Vein endothelial cell (primary cell): ENCODE measurements around the gene MYMX. TPM values are rescaled to one million over a fixed set of nuclear protein-coding genes. Genes with fewer than 3 reads are reported as not detected.

Experiments
- small RNA-seq: library from RNA; depleted of rRNA; stranded (forward); fragments of <200 nt; gene quantifications from one replicate; pipeline ENCODE3, GENCODE V24; 2012
- total RNA-seq: library from RNA; depleted of rRNA; stranded (reverse); fragments of >200 nt; gene quantifications from 2 replicates; pipeline ENCODE4 v1.2.3, GENCODE V29; 2012

The MYMX gene
- total RNA-seq, result 0.96 and 0.98 TPM in 2 replicates

DNA sequence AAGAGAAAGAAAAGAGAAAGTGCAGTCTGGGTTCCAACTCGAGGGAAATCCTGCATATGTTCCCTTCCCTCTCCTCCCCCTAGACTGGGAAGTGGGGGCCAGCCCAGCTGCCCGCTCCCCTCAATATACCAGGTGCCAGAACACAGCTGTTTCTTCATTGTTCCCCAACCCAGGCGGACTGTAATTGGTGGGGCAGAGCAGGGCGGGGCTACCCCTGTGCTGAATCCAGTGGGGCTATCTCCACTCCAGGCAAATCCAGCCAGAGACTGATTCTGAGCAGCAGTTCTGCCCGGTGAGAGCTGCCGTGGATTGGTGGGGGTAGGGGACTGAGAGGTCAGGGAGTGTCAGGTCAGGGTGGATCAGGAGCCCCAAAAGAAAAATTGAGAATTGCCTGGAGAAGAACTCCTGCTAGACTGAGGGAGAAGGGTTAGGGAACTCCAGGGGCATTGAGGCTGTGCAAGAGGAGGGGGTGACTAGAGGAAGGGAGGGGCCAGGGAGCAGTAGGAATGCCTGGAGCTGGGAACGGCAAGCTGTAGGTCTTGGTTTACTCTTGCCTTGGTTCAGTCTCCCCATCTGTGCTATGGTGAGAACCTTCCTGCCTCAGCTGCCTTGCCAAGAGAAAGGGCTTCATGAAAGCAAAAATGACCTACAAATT lies at the start of gene MYMX:
Gene MYMX (plus strand): TSS at position 250 of the 655 bp plus-strand sequence. CDS start 546 bp downstream, outside the sequence.

DNA sequence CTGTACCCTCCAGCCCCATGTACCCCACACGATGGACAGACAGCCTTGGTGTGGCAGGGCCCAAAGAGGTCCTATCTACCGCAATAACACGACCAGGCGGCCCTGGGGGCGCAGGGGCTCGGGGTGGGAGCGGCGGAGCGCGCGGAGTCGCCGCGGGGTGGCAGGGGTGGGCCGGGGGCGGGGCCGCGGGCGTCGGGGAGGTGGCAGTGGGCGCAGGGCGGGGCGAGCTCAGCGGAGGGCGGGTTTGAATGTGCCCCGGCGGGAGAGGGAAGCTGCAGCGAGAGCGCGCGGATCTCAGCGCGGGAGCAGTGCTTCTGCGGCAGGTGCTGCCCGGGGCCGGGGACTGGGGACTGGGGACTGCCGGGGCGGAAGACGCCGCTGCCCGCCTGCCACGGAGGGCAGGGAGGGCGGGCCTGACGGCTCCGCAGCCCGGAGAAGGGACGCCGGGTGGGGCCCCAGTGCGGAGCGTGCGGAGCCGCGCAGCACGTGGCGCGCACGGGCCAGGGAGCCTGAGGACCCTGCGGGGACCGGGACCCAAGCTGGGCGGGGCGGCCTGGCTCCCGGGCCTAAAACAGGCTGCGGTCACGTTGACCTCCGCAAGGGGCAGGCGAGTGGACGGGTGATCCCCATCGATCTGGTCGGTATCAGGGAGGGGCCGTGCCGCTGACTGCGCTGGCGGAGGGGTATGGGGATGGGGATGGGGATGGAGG lies 6.7 kb downstream of the MYMX start, which contains the start of gene SLC29A1:
Gene SLC29A1 (plus strand): TSS at position 277 of the 710 bp plus-strand sequence. CDS start 3,719 bp downstream, outside the sequence.

DNA sequence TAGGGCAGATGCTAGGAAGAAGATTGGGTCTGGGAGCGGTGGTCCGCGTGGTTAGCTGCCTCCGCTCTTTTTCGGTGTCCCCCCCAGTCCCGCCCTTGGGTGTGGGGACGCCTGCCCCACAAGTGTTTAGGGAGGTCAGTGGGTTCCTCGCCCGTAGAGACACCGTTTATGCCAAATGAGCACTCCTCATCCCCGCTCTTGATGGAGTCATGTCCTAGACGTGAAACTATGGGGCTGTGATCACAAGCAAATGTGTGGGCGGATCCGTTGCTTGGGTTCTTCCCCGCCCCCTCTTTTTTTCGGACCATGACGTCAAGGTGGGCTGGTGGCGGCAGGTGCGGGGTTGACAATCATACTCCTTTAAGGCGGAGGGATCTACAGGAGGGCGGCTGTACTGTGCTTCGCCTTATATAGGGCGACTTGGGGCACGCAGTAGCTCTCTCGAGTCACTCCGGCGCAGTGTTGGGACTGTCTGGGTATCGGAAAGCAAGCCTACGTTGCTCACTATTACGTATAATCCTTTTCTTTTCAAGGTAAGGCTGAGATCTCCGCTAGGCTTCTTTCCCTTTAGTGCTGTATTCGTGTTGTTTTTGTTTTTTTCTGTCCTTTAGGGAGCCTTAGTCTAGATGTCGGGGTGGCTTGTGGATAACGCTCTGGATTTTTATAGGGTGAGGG lies 30.1 kb downstream of the MYMX start, which contains the start of gene HSP90AB1:
Gene HSP90AB1 (plus strand): TSS at position 439 of the 675 bp plus-strand sequence. CDS start 1,529 bp downstream, outside the sequence.

DNA sequence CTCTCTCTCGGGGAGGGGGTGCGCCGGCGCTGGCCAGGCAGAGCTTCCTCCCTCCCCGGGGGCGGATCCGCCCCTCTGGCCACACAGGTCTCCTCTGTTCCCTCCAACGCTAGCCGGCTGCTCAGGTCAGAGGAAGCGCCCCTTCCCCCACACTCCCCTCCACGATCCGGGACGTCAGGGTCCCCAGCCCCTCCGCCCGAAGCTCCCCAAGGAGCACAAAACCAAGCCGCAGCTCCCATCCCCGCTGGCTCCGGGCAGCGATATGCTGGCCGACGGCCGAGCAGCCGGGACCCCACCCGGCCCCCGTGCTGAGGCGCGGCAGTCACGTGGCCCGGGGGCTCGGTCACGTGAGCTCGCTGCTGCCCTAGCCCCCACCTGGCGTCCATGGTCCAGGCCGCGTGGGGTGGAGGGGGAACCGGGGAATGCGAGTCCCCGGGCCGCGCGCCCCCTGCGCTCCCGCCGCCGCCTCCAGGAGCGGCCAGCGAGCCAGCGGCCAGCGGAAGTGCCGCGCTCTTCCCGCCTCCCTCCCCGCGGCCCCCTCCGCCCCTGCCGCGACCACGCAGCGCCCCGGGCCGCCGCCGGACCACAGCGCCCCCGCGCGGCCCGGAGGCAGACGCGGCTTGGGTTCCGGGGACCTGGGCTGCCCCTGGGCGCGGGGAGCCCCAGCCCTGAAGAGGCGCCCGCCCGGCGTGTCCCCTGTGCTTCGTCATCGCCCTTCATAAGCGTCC lies 40.5 kb downstream of the MYMX start, which contains the start of gene SLC35B2:
Gene SLC35B2 (minus strand): TSS at position 504 of the 728 bp plus-strand sequence. CDS start 118 bp downstream, at position 386.

DNA sequence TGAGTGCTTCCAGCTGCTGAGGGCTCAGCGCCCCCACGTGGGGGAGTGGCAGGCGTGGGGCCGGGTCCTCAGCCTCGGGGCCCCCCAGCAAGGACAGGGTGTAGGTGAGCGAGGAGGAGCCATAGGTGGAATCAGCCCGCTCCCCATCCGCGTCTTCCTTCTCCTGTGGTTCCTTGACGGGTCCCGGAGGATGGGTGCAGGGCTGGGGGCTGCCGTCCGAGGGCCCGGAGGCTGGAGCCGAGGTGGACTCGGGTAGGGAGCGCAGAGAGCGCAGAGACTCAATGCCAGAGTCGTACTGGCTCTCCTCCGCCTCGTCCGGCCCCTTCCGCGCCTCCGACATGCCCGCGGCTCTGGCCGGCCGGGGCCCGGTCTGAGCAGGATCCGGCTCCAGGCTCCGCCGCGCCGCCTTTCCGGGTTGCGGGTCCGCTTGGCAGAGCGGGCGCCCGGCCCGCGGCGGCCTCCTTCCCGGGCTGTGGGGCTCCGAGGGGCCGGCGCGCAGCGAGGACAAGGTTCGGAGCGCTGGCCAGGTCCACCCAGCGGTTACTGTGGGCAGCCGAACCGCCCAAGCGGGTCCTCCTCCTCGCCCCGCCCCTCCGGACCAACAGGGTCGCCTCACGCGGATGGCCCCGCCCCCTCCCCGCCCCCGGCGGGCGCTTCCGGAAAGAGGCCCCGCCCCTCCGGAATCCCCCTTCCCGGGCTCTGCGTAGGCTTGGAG lies 48.4 kb downstream of the MYMX start, which contains the start of gene NFKBIE:
Gene NFKBIE (minus strand): TSS at position 545 of the 715 bp plus-strand sequence. CDS start 205 bp downstream, at position 340.

Small RNA genes within 50 kb of the gene (small RNA-seq; reads per million reads assigned to genes)
- not detected for gene RN7SL811P

Other genes with a start within 250 kb of the MYMX start
- 46.9 and 55.2 TPM in 2 replicates for gene MRPL14, start 89.5 kb upstream of the MYMX start, total RNA-seq
- gene TMEM63B, start 89.4 kb upstream of the MYMX start, total RNA-seq, result 34.3 and 38.6 TPM in 2 replicates
- 0.65 and 1.1 TPM in 2 replicates for gene CAPN11, start 58.1 kb upstream of the MYMX start, total RNA-seq
- 131 and 150 TPM in 2 replicates for gene SLC29A1, start 6.7 kb downstream of the MYMX start, total RNA-seq
- 1,245 and 1,641 TPM in 2 replicates for gene HSP90AB1, start 30.2 kb downstream of the MYMX start, total RNA-seq
- gene SLC35B2, start 40.6 kb downstream of the MYMX start, total RNA-seq, result 58.1 and 76.8 TPM in 2 replicates
- 25.5 and 30.8 TPM in 2 replicates for gene NFKBIE, start 48.6 kb downstream of the MYMX start, total RNA-seq
- 0.38 and 0.65 TPM in 2 replicates for gene TMEM151B, start 53.5 kb downstream of the MYMX start, total RNA-seq
- gene AARS2, start 96.4 kb downstream of the MYMX start, total RNA-seq, result 11.0 and 14.4 TPM in 2 replicates
- not detected in 2 replicates for gene SPATS1, start 125.7 kb downstream of the MYMX start, total RNA-seq
- gene CDC5L, start 170.8 kb downstream of the MYMX start, total RNA-seq, result 22.2 and 26.5 TPM in 2 replicates